ENCODE measurements around the gene ADARB2.

Gene ADARB2

GRCh38 chr10:1570416-1571051 is 166.8 kb downstream of the ADARB2 start:
- no peak for DNase-seq (ENCODE audit: low read depth in 2 of 2)

- no peak for DNase-seq (ENCODE audit: low read depth in 2 of 2)
These were observed 168.1 kb downstream of the ADARB2 start for GRCh38 chr10:1569208-1569607.

- DNase-seq (ENCODE audit: low read depth in 2 of 2): no peak
These were observed 169.4 kb downstream of the ADARB2 start for GRCh38 chr10:1567742-1568495.

GRCh38 chr10:1567152-1567551 is 170.2 kb downstream of the ADARB2 start:
- no peak for DNase-seq (ENCODE audit: low read depth in 2 of 2)

GRCh38 chr10:1564791-1565190 is 172.5 kb downstream of the ADARB2 start:
- no peak for DNase-seq (ENCODE audit: low read depth in 2 of 2)

GRCh38 chr10:1563028-1563427 is 174.3 kb downstream of the ADARB2 start:
- DNase-seq (ENCODE audit: low read depth in 2 of 2): no peak

GRCh38 chr10:1561731-1562337 is 175.5 kb downstream of the ADARB2 start:
- no peak for DNase-seq (ENCODE audit: low read depth in 2 of 2)

GRCh38 chr10:1560535-1561192 is 176.7 kb downstream of the ADARB2 start:
- DNase-seq (ENCODE audit: low read depth in 2 of 2): no peak

GRCh38 chr10:1559761-1560160 is 177.6 kb downstream of the ADARB2 start:
- DNase-seq (ENCODE audit: low read depth in 2 of 2): no peak

GRCh38 chr10:1559311-1559710 is 178.0 kb downstream of the ADARB2 start:
- DNase-seq (ENCODE audit: low read depth in 2 of 2): no peak

GRCh38 chr10:1558906-1559305 is 178.4 kb downstream of the ADARB2 start:
- DNase-seq (ENCODE audit: low read depth in 2 of 2): no peak

- no peak for DNase-seq (ENCODE audit: low read depth in 2 of 2)
These were observed 180.2 kb downstream of the ADARB2 start for GRCh38 chr10:1557081-1557480.

- no peak for DNase-seq (ENCODE audit: low read depth in 2 of 2)
These were observed 180.8 kb downstream of the ADARB2 start for GRCh38 chr10:1556496-1556895.

GRCh38 chr10:1553951-1554350 is 183.4 kb downstream of the ADARB2 start:
- no peak for DNase-seq (ENCODE audit: low read depth in 2 of 2)

- DNase-seq (ENCODE audit: low read depth in 2 of 2): no peak
These were observed 184.2 kb downstream of the ADARB2 start for GRCh38 chr10:1552881-1553670.

- DNase-seq (ENCODE audit: low read depth in 2 of 2): no peak
These were observed 184.9 kb downstream of the ADARB2 start for GRCh38 chr10:1552406-1552805.

- no peak for DNase-seq (ENCODE audit: low read depth in 2 of 2)
These were observed 185.5 kb downstream of the ADARB2 start for GRCh38 chr10:1551636-1552338.

GRCh38 chr10:1550616-1551015 is 186.7 kb downstream of the ADARB2 start:
- no peak for DNase-seq (ENCODE audit: low read depth in 2 of 2)

GRCh38 chr10:1550291-1550595 is 187.1 kb downstream of the ADARB2 start:
- no peak for DNase-seq (ENCODE audit: low read depth in 2 of 2)

- DNase-seq (ENCODE audit: low read depth in 2 of 2): no peak
These were observed 187.6 kb downstream of the ADARB2 start for GRCh38 chr10:1549591-1550290.

GRCh38 chr10:1548596-1548995 is 188.7 kb downstream of the ADARB2 start:
- no peak for DNase-seq (ENCODE audit: low read depth in 2 of 2)
